ENCODE results near the gene MSI2.

MSI2 gene

DNA sequence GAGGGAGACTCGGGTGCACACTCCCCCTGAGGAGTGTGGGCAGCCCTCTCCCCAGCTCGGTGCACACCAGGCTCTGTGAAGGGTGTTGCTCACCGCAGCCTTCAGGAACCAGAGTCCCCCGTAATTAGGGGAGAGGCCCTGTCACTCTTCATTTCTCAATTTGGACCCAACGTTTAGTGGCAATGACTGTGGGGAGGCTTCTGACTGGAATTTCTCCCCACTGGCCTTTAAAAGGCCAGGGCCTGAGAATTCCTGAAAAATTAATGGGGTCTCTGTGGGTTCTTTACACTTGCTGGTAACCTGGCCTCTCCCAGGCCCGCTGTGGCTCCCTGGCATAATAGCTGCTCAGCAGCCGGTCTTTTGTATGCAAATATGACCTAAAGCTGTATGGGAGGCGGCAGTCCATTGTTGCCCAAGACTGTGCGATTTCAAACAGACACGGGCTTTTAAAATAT lies 209.7 kb downstream of the MSI2 start:
- DNase-seq (ENCODE audit: extremely low spot score), result no peak
- TF ChIP-seq ARNT (IDR thresholded peaks at IDR 0.05), result no peak
- TF ChIP-seq BHLHE40 (IDR thresholded peaks at IDR 0.05; ENCODE audit: borderline replicate concordance), result no peak
- no peak for TF ChIP-seq LEF1 (IDR thresholded peaks at IDR 0.05; ENCODE audit: borderline replicate concordance)
- TF ChIP-seq PKNOX1 (IDR thresholded peaks at IDR 0.05), result no peak
- TF ChIP-seq FOXA1 (IDR thresholded peaks at IDR 0.05), result no peak
- TF ChIP-seq L3MBTL2 (conservative IDR thresholded peaks at IDR 0.05), result no peak
- no peak for TF ChIP-seq NFRKB (IDR thresholded peaks at IDR 0.05)
- TF ChIP-seq FOXM1 (IDR thresholded peaks at IDR 0.05; ENCODE audit: borderline replicate concordance), result no peak
- TF ChIP-seq CTBP1 (IDR thresholded peaks at IDR 0.05; ENCODE audit: borderline replicate concordance), result no peak
- TF ChIP-seq TARDBP (IDR thresholded peaks at IDR 0.05), result no peak
- no peak for TF ChIP-seq ZNF384 (IDR thresholded peaks at IDR 0.05)
- no peak for TF ChIP-seq SP1 (IDR thresholded peaks at IDR 0.05)
- TF ChIP-seq HDGF (IDR thresholded peaks at IDR 0.05; ENCODE audit: borderline replicate concordance), result no peak
- TF ChIP-seq SUZ12 (IDR thresholded peaks at IDR 0.05), result no peak
- no peak for TF ChIP-seq FOXK2 (IDR thresholded peaks at IDR 0.05)
- POLR2A ChIA-PET, result no interaction called here
- CTCF ChIA-PET, result no interaction called here

DNA sequence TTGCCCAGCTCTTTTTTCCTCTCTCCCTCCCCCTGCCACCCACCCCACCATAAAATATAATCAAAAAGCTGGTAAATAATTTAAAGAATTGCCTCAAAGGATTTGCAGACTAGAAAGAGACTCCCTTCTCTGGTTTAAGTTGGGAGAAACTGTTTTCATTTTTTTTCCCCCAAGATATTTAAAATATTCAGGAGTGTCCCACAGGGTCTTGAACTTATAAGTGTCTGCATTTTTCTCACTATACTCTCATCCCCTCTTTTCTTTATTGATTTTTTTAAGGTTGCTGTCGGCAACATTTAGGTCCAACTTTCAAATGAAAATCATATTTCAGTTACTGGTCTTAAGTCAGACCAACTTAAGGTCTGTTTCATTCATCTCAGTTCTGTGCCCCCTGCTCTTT lies 210.2 kb downstream of the MSI2 start:
- TF ChIP-seq FOXK2 (IDR thresholded peaks at IDR 0.05) (no peak), BHLHE40 (IDR thresholded peaks at IDR 0.05; ENCODE audit: borderline replicate concordance) (no peak), L3MBTL2 (conservative IDR thresholded peaks at IDR 0.05) (no peak), HDGF (IDR thresholded peaks at IDR 0.05; ENCODE audit: borderline replicate concordance) (no peak), FOXA1 (IDR thresholded peaks at IDR 0.05) (no peak), ELF4 (IDR thresholded peaks at IDR 0.05) (no peak), ZNF384 (IDR thresholded peaks at IDR 0.05) (no peak), ARNT (IDR thresholded peaks at IDR 0.05) (no peak), CTBP1 (IDR thresholded peaks at IDR 0.05; ENCODE audit: borderline replicate concordance) (no peak)
- ChIA-PET POLR2A (no interaction called here), CTCF (no interaction called here)
- no peak for DNase-seq (ENCODE audit: extremely low spot score)

DNA sequence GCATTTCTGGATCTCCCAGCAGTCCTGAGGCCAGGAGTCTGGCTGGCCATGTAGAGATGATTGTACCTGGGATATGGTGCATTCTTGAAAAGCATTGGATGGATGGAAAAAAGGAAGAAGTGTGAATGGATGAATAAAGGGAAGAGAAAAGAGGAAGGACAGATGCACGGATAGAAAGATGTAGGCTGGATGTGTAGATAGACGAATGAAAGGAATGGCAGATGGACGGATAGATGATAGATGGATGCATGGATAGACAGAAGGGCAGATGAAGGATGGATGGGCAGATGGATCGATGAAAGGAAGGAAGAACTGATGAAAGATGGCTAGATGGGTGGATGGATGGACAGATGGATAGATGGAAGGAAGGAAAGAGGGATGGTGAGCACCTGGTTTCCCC lies 210.9 kb downstream of the MSI2 start:
- ChIA-PET POLR2A (no interaction called here), CTCF (no interaction called here)
- no peak for DNase-seq (ENCODE audit: extremely low spot score)
- TF ChIP-seq PKNOX1 (IDR thresholded peaks at IDR 0.05), result no peak
- TF ChIP-seq ZNF384 (IDR thresholded peaks at IDR 0.05), result no peak
- no peak for TF ChIP-seq L3MBTL2 (conservative IDR thresholded peaks at IDR 0.05)
- TF ChIP-seq BHLHE40 (IDR thresholded peaks at IDR 0.05; ENCODE audit: borderline replicate concordance), result no peak
- TF ChIP-seq FOXM1 (IDR thresholded peaks at IDR 0.05; ENCODE audit: borderline replicate concordance), result no peak
- no peak for TF ChIP-seq NFRKB (IDR thresholded peaks at IDR 0.05)
- TF ChIP-seq ELF4 (IDR thresholded peaks at IDR 0.05), result no peak
- TF ChIP-seq LEF1 (IDR thresholded peaks at IDR 0.05; ENCODE audit: borderline replicate concordance), result no peak
- TF ChIP-seq CTBP1 (IDR thresholded peaks at IDR 0.05; ENCODE audit: borderline replicate concordance), result no peak
- TF ChIP-seq FOXA1 (IDR thresholded peaks at IDR 0.05), result no peak
- no peak for TF ChIP-seq SUZ12 (IDR thresholded peaks at IDR 0.05)
- no peak for TF ChIP-seq FOXK2 (IDR thresholded peaks at IDR 0.05)
- no peak for TF ChIP-seq ARNT (IDR thresholded peaks at IDR 0.05)
- no peak for TF ChIP-seq SP1 (IDR thresholded peaks at IDR 0.05)
- no peak for TF ChIP-seq TARDBP (IDR thresholded peaks at IDR 0.05)

GRCh38 chr17:57467801-57468200 lies 211.5 kb downstream of the MSI2 start:
- ChIA-PET POLR2A (no interaction called here), CTCF (no interaction called here)
- no peak for DNase-seq (ENCODE audit: extremely low spot score)
- TF ChIP-seq SP1 (IDR thresholded peaks at IDR 0.05), result no peak
- no peak for TF ChIP-seq LEF1 (IDR thresholded peaks at IDR 0.05; ENCODE audit: borderline replicate concordance)
- TF ChIP-seq PKNOX1 (IDR thresholded peaks at IDR 0.05), result no peak
- no peak for TF ChIP-seq ARNT (IDR thresholded peaks at IDR 0.05)
- no peak for TF ChIP-seq ZNF384 (IDR thresholded peaks at IDR 0.05)
- TF ChIP-seq NFRKB (IDR thresholded peaks at IDR 0.05), result no peak
- no peak for TF ChIP-seq HDGF (IDR thresholded peaks at IDR 0.05; ENCODE audit: borderline replicate concordance)

DNA sequence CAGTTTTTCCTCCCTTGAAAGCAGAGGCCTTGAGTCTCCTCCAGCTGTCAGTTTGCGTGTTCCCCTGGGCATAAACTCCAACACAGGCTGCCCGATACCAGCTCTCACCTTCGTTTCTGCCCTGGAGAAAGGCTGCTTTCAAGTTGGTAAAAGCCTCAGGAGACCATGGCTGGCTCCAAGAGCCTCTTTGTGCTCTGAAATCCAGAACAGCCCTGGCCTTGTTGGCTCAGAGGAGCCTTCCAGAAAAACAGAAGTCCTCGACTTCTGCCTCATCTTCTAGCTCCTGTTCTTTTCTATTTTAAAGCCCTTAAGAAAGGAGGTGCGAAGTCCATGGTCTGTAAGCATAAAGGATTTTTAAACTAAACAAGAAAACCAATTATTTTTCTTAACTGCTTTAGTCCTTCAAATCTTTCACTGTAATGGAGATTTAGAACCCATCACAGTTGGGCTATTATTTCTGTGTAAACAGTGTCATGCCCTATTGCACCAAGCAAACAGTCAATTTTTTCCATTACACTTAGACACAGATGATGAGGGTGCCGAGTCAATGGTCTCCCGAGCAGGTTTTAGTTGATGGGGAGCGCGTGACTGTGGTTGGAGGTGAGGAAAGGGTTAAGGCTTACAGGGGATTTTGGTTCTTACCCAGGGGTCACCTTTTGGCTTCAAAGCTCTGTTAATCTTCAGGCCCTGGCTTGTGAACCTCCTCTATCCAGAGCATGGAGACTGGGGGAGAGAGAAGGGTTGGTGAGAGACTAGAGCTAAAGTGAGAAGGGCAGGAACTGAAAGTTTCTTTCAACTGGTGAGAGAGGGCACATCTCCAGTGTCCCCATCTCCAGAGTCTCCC lies 212.8 kb downstream of the MSI2 start:
- no peak for DNase-seq (ENCODE audit: extremely low spot score)
- ChIA-PET CTCF (no interaction called here), POLR2A (interaction anchor here (1.0 kb wide), 1 partner anchor 11 kb away, joined by 3 read pairs; no protein-coding TSS in a partner anchor)
- TF ChIP-seq TARDBP (IDR thresholded peaks at IDR 0.05) (no peak), ARNT (IDR thresholded peaks at IDR 0.05) (no peak)

DNA sequence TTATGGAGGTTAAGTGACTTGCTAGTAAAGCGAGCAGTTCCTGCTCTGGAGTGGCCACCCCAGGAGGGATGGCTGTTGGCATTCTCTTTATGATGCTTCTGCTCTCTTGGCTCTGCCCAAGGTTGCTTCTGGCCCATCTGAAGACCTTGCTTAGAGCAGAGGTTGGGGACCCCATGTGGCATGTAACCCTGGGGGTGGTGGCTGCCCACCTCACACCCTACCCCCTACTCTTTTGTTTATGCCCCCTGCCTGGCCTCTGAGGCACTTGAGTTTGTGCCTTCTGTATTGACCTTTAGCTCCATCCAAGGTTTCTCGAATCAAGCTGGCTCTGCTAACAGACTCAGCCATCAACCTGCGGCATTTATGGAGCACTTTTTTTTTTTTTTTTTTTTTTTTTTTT lies 214.6 kb downstream of the MSI2 start:
- ChIA-PET CTCF (interaction anchor here (1.3 kb wide), 1 partner anchor 228 kb away, joined by 4 read pairs; no protein-coding TSS in a partner anchor), POLR2A (no interaction called here)
- no peak for DNase-seq (ENCODE audit: extremely low spot score)
- TF ChIP-seq ARNT (IDR thresholded peaks at IDR 0.05), result no peak
- TF ChIP-seq LEF1 (IDR thresholded peaks at IDR 0.05; ENCODE audit: borderline replicate concordance), result no peak
- no peak for TF ChIP-seq ELF4 (IDR thresholded peaks at IDR 0.05)
- no peak for TF ChIP-seq CTBP1 (IDR thresholded peaks at IDR 0.05; ENCODE audit: borderline replicate concordance)
- TF ChIP-seq BHLHE40 (IDR thresholded peaks at IDR 0.05; ENCODE audit: borderline replicate concordance), result no peak
- TF ChIP-seq SUZ12 (IDR thresholded peaks at IDR 0.05), result no peak
- no peak for TF ChIP-seq FOXK2 (IDR thresholded peaks at IDR 0.05)
- TF ChIP-seq SP1 (IDR thresholded peaks at IDR 0.05), result no peak
- TF ChIP-seq ZNF384 (IDR thresholded peaks at IDR 0.05), result no peak
- no peak for TF ChIP-seq L3MBTL2 (conservative IDR thresholded peaks at IDR 0.05)
- TF ChIP-seq FOXA1 (IDR thresholded peaks at IDR 0.05), result no peak

Measured in HEK293T (cell line).